GM18499 (cell line): ENCODE results near the gene GPRC6A.
"Not testable (repeated sequence)": the region's sequence is repeated elsewhere in the genome, so short reads cannot be mapped to it uniquely, and the experiment has no call there.

ENCODE experiments used
- ATAC-seq: cut with Tn5 transposase; IDR thresholded peaks from one replicate; pipeline ENCODE4 v1.9.1; 2021; ENCODE audit warnings: moderate number of reproducible peaks; ENCODE audit not compliant: insufficient read depth, unreplicated experiment

The GPRC6A gene

DNA sequence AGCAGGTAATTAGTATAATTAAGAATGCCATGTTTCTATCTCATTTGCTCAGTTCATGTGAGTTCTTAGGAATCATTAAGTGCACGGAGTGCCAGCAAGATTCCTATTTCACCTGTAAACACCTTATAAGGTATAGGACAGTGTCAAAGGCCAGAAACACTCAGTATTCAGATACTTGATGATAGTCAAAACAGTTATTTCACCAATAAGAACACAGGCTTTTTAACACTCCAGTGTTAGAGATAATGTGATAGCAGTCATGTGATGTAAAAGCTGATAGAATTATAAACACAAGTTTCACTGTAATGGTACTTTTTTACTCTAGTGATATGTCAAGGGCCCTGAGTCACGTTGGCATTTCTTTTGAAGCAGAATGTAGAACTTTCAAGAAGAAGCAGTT lies at the start of gene GPRC6A:
TSS of gene GPRC6A (minus strand) at position 101 of the 400 bp plus-strand sequence. CDS start at position 31, 70 bp downstream.
- no peak for ATAC-seq

GRCh38 chr6:116877743-116878142 lies 48.9 kb upstream of the GPRC6A start:
- ATAC-seq = no peak

DNA sequence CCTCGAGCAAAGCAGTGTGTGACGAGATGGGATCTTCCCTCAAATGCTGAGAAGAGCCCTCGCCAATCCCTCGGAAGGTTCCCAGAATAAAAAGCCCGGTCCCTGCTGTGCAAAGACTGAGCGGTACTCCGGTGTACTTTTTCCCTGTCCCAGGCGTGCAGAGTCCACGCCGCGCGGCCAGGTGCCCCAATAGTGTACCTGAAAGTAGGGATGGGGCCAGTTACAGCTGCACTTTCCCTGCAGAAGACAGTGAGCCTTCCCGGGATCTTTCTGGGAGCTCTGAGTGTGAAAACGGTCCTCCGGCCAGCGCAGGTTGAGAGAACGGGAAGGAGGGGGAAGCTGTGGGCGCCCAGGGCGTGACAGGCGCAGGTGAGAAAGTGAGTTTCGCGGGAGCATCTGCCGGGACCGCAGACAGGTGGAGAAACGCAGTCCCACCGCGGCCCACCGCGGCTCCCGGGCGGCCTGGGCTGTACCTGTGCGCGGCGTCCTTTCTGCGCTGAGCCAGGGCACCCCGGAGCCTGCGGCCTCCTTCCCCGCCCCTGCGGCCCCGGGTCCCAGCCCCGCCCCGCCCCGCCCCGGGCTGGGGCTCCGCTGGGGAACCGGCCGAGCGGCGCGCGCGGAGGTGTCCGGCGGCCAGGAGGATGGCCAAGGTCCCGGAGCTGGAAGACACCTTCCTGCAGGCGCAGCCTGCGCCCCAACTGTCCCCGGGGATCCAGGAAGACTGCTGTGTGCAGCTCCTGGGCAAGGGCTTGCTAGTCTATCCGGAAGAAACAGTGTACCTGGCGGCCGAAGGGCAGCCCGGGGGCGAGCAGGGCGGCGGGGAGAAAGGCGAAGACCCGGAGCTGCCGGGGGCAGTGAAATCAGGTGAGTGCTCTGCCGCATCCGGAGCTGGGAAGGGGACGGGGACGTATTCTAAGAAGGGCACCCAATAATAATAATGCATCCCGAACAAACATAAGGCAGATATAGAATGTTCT lies 48.0 kb upstream of the GPRC6A start, which contains the start of gene RFX6:
TSS of gene RFX6 (plus strand) at position 608 of the 977 bp plus-strand sequence. CDS start at position 642, 34 bp downstream.
- ATAC-seq = no peak

DNA sequence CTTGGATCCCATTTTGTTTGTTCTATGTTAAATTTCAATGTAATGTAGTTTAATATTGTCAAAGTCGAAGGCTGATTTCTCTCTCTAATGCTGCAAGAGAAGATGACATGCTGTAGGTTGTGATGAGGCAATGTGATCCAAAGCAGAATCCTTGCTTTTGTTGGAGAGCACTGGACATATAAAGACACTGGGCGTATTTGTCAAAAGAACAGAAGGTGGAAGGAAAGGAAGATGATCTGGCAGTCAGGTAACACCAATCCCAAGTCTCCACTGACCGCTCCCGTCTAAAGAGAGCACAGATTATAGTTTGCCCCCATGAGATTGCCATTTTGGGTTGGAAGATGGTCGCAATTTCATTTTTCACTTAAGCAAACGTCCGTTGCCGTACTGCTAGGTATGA lies 47.2 kb upstream of the GPRC6A start:
- ATAC-seq = no peak

GRCh38 chr6:116872771-116873170 lies 43.9 kb upstream of the GPRC6A start:
- no peak for ATAC-seq

DNA sequence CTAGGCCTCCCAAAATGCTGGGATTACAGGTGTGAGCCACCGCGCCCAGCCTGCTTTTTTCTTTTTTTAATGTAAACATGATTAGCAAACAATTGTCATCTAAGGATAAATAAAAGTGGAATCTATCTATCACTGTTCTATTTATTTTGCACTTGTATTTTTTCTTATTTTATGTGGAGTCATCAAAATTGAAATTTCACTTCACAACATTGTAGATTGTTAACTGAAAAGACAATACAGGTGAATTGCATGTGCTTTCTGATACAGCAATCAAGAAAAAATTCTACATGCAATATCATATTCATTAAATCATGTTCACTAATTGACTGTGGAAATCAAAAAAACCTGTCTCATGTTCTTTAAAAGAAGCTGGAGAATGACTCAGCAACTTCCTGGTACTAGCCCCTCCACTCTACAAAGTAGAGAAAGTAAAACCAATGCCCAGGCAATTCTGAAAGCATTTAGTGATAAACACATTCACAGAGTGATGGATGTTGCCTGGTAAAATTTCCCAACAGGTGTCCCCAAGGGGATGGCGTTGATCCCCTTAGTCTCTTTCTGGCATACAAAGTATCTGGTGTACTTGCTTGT lies 37.5 kb upstream of the GPRC6A start:
- ATAC-seq = no peak

- ATAC-seq = no peak
Observed at GRCh38 chr6:116859264-116859663, 30.4 kb upstream of the GPRC6A start.

DNA sequence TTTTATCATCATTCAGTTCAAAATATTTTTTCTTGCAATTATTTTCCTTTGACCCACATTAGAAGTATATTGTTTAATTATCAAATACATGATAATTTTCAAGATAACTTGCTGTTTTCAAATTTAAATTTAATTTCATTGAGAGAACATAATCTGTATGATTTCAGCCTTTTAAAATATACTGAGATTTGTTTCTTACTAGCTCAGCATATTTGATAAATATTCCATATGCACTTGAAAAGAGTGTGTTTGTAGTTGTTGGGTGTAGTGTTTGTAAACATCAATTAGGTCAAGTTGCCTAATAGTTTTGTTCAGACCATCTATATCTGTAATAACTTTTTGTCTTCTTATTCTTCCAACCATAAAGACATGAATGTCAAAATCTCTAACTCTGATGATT lies 29.2 kb upstream of the GPRC6A start:
- ATAC-seq = no peak

DNA sequence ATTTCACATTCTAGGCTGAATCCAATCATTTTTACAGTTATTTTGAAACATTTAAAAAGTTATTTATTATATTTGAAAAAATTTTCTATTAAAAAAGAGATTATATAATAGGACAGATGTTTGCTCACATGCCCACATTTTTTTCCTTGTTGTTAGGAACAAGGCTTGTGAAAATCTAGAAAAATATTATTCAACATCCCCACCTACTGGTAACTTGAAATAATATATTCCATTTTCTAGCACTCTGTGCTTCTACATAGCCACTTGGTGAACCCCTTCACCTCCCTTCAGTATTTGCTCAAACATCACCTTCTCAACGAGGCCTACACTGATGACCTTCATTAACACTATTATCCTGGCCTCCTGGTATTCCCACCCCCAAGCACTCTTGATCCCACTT lies 18.3 kb upstream of the GPRC6A start:
- peak; percentile 62 for ATAC-seq

GRCh38 chr6:116842459-116842858 lies 13.6 kb upstream of the GPRC6A start:
- no peak for ATAC-seq

DNA sequence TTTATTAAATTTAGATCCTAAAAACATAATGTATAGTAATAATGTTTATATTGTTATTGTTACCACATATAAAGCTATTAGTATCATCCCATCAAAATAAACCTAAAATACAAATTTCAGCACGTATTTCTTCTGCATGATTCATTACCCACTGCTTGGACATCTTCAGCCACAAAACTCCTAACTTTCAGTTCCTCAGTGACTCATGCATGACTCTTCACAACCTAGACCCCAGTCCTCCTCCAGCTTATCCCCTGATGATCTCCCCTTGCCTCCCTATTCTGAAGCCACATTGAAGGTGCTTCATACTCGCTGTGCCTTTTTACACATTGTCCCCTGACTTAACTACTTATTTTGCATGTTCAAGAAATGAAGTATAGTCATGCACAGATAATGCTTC lies 11.2 kb upstream of the GPRC6A start:
- ATAC-seq = no peak

- ATAC-seq = no peak
Observed at GRCh38 chr6:116836606-116837342, 7.9 kb upstream of the GPRC6A start.

- ATAC-seq = not testable (repeated sequence)
Observed at GRCh38 chr6:116834526-116834925, 5.6 kb upstream of the GPRC6A start.

GRCh38 chr6:116827561-116828240 lies 1.2 kb downstream of the GPRC6A start:
- no peak for ATAC-seq

DNA sequence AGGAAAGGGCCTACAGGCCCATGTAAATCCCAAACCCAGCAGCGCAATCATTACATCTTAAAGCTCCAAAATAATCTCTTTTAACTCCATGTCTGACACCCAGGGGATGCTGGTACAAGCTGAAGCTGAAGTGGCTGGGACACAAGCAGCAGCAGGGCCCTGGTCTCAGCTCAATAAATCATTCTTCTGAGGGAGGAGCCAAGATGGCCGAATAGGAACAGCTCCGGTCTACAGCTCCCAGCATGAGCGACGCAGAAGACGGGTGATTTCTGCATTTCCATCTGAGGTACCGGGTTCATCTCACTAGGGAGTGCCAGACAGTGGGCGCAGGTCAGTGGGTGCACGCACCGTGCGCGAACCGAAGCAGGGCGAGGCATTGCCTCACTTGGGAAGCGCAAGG lies 12.5 kb downstream of the GPRC6A start:
- ATAC-seq = not testable (repeated sequence)

GRCh38 chr6:116812051-116812650 lies 16.7 kb downstream of the GPRC6A start:
- no peak for ATAC-seq

DNA sequence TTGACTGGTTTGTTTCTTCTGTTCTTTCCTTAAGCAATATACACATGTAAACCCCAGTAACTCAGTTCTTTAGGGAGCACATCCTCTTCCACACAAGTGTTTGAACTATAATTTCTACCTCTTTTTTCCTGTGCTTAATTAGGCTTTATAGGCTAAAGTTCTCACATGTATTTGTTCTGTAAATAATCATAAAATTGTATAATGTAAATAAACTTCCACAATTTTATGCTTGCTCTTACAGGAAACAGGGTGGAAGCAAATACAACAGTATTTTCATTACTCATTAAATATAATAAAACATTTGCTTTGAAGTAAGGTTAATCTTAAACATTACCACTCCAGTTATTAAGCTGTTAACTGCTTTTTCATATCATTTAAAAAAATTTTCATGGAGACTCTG lies 26.9 kb downstream of the GPRC6A start:
- no peak for ATAC-seq

- ATAC-seq = no peak
Observed at GRCh38 chr6:116799945-116800344, 28.9 kb downstream of the GPRC6A start.

DNA sequence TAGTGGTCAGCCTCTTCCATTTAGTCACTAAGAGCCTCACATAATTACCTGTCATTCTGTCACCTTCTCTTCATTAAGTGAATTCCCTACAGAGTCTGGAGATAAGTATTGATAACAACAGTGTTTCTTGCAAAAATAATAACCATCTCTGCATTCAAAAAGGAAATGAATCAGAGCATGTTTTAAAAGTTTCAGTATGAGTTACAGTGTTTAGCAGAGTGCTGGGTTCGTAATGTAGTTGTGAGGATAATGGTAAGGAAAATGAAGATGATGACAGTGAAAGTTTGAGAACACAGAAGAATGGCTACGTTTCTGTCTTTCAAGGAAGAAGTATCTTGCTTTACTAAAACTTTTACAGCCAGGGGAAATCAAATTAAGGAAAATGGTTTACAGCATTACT lies 31.3 kb downstream of the GPRC6A start:
- no peak for ATAC-seq

DNA sequence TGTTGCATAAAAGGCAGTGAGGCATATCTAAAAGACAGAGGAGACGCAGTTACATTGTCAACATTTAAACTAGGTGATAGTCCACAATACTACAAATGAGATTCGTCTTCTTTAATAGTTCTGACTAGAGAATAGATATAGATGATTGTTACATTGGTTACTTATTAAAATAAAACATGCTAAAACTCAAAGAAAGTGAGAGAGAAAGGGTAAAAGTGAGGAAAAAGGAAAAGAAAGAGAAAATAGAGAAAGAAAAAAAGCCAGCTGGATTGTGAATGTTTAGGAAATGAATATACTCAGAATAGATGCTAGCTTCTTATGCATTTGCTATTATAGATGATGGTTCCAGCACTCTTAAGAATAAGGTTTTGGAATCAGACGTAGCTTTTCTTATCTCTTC lies 35.7 kb downstream of the GPRC6A start:
- ATAC-seq = no peak
